GM18951 (cell line): Measurements from ENCODE around the gene RPL36AL.
"Not testable (repeated sequence)": the region's sequence is repeated elsewhere in the genome, so short reads cannot be mapped to it uniquely, and the experiment has no call there.

ENCODE experiments used
- POLR2A ChIP-seq: IDR thresholded peaks from 4 replicates; pipeline ENCODE4 v1.6.1; 2011; ENCODE audit warnings: mild to moderate bottlenecking; ENCODE audit not compliant: insufficient read length, insufficient read depth; ENCODE audit errors: extremely low read depth
- in situ Hi-C: fragments of 300-500 bp; cut with MboI; formaldehyde crosslinking; loops from one replicate; pipeline ENCODE4 v1.12.0; 2022; ENCODE audit warnings: low sequenced_read_pairs, mixed read lengths, inconsistent platforms; ENCODE audit not compliant: unreplicated experiment

RPL36AL gene

GRCh38 chr14:49598485-49599300 lies 21.7 kb downstream of the RPL36AL start, which contains the start of gene LRR1:
LRR1 (plus strand) TSS chr14:49598940; CDS start chr14:49599021, 81 bp downstream.
- in situ Hi-C loops = no loop called here

DNA sequence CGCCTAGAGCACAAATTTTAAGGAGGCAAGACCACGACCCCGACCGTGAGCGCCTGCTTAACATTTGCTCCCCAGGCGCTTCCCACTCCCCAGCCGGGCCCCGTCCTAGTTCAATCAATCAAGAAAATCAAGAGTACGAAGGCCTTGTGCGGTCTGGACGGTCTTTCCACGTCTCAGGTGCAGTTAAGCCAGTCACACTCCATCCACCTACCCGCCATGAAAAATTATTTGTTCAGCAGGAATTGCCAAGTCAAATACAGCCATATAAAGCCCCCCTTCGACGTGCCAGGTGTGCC lies 22.3 kb downstream of the RPL36AL start:
- in situ Hi-C loops = no loop called here

More at GRCh38 chr14:49598485-49599300, 21.7 kb downstream of the RPL36AL start, which contains the start of gene LRR1:
- TF ChIP-seq POLR2A = peak; percentile 88

GRCh38 chr14:49594347-49595091 lies 25.9 kb downstream of the RPL36AL start:
- in situ Hi-C loops = no loop called here
- TF ChIP-seq POLR2A = no peak

More for the DNA sequence above, 22.3 kb downstream of the RPL36AL start:
- no peak for TF ChIP-seq POLR2A

DNA sequence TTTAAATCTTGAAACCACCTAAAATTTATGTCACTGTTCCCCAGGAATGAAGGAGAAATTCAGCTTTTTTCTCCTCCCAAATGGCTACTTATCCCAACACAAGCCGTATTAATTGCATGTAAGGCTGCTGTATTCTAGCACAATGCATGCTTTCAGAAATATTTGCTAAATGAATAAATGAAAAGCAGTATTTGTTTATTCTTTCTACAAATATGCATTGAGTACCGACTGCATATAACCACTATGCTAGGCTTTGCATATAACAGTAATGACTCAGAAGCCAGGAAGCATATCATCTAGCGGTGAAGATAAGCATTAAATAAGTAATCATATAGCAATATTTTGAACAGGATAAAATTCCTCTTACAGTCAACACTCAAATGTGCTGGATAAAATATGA lies 27.4 kb downstream of the RPL36AL start:
- no peak for TF ChIP-seq POLR2A
- in situ Hi-C loops = no loop called here

DNA sequence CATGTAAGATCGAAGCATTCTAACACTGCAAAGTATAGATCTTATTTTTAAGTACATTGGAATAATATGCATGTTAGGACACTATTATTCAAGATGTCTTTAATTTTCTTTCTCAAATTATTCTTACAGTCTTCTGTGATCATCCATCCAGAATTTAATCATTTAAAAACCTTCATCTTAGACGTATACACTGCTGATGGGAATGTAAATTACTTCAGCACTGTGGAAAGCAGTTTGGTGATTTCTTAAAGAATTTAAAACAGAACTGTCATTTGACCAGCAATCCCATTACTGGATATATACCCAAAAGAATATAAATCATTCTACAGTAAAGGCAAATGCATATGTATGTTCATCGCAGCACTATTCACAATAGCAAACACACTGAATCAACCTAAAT lies 31.0 kb downstream of the RPL36AL start:
- in situ Hi-C loops = no loop called here

DNA sequence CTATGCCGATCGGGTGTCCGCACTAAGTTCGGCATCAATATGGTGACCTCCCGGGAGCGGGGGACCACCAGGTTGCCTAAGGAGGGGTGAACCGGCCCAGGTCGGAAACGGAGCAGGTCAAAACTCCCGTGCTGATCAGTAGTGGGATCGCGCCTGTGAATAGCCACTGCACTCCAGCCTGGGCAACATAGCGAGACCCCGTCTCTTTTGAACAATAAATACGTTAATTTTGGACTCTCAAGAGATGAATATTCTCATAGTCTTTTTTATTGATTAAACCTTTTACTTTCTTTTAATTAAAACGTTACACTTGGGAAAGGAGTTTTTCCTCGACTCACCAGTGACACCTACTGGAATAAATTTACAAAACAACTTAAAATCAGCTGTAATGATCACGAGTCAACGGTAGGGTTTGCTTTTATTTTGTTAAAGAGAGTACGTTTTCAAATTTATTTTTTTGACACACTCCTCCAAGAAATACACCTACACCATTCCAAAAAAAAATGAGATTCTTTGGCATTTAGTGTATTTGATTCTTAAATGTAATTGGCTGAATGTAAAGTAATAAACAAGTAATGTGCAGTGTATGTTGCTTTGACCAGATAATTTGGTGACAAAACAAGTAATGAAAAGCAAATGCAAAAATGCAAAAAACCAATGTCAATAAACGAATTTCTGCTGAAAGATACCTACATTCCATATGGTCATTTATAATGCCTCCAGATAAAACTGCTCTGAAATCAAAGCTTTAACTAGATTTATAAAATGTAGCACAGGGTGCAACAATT lies 33.6 kb downstream of the RPL36AL start:
- TF ChIP-seq POLR2A = no peak
- in situ Hi-C loops = no loop called here

More for the DNA sequence above, 31.0 kb downstream of the RPL36AL start:
- no peak for TF ChIP-seq POLR2A

GRCh38 chr14:49585803-49586672 lies 34.4 kb downstream of the RPL36AL start, which contains the start of gene RPS29:
RPS29 (minus strand) TSS chr14:49586380; CDS start chr14:49586346, 34 bp downstream.
- in situ Hi-C loops = no loop called here
- TF ChIP-seq POLR2A = peak; percentile 93

DNA sequence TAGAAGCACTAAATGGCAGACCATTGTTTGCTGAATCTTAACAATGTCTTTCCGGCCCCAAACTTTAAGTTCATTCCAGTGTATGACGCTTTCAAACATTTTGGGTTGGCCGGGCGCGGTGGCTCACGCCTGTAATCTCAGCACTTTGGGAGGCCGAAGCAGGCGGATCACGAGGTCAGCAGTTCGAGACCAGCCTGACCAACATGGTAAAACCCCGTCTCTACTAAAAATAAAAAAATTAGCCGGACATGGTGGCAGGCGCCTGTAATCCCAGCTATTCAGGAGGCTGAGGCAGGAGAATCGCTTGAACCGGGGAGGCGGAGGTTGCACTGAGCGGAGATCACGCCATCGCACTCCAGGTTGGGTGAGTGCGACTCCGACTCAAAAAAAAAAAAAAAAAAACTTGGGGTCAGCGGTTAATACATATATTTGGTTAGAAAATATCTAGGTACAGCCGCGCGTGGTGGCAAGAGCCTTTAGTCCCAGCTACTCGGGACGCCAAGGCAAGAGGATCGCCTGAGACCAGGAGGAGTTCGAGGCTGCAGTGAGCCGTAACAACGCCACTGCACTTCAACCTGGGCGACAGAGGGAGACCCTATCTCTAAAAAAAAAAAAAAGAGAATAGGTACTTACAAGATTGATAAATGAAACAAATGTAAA lies 35.3 kb downstream of the RPL36AL start:
- in situ Hi-C loops = not testable (repeated sequence)

DNA sequence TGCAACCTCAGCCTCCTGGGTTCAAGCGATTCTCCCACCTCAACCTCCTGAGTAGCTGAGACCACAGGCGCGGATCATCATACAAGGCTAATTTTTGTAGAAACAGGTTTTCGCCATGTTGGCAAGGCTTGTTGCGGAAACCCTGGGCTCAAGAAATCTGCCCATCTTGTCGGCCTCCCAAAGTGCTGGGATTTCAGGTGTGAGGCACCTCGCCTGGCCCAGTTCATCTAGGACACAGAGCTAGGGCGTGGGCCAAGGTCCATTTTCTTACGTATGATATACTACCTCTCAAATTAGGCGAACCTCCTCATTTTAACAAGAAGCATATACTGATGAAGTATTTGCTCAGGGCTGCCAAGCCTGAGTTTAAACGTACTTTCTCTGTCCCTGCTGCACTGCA lies 36.4 kb downstream of the RPL36AL start:
- in situ Hi-C loops = no loop called here
- no peak for TF ChIP-seq POLR2A

DNA sequence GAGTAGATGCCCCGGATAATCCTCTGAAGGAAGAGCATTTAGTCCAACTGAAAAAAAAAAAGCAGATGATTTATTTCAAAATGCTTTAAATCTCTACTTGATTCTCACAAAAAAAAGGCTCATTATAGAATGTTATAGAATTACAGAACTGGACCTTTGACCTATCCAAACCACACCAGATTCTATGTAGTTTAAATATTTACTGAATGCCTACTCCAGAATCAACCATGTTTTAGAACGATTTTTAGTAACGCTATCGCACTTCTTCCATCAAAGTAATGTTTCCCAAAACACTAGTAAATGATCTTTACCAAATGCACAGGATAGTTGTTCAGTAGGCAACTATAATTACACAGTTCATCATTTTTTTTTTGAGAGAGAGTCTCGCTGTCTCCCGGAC lies 36.8 kb downstream of the RPL36AL start:
- in situ Hi-C loops = no loop called here
- TF ChIP-seq POLR2A = no peak

DNA sequence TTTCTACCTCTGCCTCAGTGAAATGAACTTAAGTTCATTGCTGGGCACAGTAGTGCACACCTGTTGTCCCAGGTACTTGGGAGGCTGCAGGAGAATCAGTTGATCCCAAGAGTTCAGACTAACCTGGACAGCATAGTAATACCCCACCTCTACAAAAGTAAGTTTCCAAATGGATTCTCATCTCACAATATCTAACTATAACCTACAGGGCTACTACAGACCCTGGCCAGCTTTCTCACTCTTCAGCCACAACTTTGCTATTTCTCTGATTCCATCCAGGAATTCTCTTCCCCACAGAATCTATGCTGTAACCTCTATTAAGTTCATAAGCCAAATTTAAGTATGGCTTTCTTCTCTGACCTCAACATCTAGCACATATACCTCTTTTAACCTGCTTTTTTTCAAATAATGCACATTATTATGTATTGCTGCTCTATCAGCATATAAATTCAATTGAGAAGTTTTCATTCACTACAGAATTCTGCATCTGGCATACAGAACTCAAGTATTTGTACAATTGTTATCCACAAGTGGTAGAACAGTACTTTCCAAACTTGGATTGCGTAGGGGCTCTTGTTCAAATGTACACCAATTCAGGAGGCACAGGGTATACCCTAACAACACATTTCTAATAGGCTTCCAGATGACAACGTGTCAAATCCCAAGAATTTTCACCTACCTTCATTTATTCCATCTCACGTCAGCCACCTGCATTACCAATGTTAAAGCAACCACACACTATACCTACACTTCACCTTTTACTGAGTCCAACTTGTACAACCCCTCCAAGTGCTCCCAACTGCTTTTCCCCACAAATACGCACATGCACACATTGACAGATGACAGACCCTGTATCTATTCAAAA lies 38.1 kb downstream of the RPL36AL start:
- TF ChIP-seq POLR2A = peak; percentile 16
- in situ Hi-C loops = no loop called here
